HG03066 (cell line): Measurements from ENCODE around the gene IGFL4.

Source experiments
- ATAC-seq: cut with Tn5 transposase; IDR thresholded peaks from one replicate; pipeline ENCODE4 v1.9.1; 2021; ENCODE audit warnings: low read depth; ENCODE audit not compliant: unreplicated experiment

IGFL4 gene

GRCh38 chr19:45995715-45996385, 45.0 kb downstream of the IGFL4 start:
- ATAC-seq = no peak

DNA sequence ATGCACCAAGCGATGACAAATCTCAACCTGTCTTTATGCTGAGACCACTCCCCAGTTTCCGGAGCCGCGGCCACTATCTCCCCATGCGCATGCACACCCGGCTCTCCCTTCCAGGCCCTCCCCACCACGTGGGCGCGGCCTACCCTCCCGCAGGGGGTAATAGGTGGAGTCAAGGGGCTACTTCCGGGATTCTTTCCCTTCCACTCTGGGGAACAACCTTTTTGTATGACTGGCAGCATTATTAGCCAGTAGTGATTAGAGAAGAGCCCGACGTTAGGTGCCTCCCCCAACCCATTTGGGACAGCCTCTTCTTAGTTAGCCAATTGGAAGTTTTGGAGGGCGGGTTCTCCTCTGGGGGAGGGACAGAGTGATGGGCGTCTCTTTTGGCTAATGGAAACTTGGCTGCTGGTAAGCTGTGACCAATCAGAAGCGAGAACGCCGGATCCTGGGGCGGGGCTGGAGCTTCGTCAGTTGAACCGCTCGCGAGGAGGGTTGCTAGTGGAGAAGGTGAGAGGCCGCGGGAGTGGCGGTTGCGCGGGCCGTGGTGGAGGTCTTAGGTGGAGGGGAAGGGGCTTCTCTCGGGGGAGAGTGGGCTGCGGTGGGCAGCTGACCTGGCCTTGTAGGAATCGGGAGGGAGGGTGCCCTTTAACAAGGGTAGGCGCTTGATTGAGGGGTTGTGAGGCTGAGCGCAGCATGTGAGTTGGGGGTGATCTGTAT, 45.6 kb downstream of the IGFL4 start, which contains the start of gene CCDC61:
Gene CCDC61, plus strand, starts transcription at position 470 of the 717 bp plus-strand sequence. CDS start 7,552 bp downstream, outside the sequence.
- ATAC-seq = peak; percentile 95

DNA sequence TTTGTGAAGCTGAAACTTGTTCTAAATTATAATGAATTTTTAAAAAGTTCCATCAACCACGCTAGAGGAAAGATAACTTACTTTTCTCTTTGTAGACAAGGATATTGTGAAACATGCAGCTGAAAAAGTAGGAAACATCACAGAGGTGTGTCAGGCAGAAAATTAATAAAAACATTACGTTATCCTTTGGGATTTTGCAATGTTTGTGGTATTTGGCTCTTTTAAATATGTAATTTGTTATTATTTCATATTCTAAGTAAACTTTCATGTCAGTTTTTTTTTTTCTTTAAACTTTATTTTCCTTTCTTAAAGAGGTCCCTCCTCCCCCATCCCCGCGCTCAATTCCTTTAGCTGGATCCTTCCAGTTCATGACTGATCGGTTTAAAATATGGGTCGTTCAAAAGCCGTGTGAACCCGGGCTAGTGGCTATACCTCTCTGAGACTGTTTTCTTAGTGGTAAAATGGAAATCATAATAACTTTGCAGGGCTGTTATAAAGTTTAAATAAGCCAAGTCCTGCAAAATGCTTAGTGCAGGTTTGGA, 46.3 kb downstream of the IGFL4 start:
- no peak for ATAC-seq

DNA sequence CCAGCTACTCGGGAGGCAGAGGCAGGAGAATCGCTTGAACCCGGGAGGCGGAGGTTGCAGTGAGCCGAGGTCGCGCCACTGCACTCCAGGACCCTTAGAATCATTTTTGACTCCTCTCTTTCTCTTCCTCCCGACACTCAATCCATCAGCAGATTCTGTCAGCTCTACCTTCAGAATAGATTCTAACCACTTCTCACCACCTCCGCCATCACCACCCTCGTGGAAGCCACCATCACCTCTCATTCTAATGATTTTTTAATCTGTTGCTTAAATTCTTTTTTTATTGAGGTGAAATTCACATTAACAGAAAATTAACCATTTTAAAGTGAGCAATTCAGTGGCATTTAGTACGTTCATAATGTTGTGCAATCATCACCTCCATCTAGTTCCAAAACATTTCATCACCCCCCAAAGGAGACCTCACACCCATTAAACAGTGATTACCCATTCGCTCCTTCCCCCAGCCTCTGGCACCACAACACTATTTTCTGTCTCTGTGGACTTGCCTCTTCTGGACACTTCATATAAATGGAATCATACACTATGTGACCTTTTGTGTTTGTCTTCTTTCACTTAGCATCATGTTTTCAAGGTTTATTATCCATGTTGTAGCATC, 50.6 kb downstream of the IGFL4 start:
- no peak for ATAC-seq
